ENCODE measurements around the gene BSG. TPM values are rescaled to one million over a fixed set of nuclear protein-coding genes. Genes with fewer than 3 reads are reported as not detected.
"Not testable (repeated sequence)": the region's sequence is repeated elsewhere in the genome, so short reads cannot be mapped to it uniquely, and the experiment has no call there.

BSG gene
- total RNA-seq, 1 donor: 191 TPM

DNA sequence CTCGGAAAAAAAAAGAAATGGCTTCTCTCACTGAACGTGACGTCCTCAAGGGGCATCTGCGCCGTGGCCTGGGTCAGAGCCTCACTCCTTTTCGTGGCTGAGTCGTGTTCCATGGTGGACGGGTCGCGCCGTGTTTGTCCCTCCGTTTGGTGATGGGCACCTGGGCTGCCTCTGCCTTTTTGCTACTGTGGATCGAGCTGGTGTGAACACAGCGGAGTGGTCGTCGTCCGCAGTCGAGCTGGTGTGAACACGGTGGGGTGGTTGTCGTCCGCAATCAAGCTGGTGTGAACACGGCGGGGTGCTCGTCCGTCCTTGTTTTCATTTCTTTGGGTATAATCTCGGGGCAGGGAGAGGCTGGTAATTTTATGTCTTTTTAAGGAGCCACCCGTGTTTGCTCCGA lies 28.9 kb downstream of the BSG start:
- no peak overlapping the region for H3K4me3 ChIP-seq (ENCODE audit: low read depth, low read length)
- TF ChIP-seq, protein P1, sequence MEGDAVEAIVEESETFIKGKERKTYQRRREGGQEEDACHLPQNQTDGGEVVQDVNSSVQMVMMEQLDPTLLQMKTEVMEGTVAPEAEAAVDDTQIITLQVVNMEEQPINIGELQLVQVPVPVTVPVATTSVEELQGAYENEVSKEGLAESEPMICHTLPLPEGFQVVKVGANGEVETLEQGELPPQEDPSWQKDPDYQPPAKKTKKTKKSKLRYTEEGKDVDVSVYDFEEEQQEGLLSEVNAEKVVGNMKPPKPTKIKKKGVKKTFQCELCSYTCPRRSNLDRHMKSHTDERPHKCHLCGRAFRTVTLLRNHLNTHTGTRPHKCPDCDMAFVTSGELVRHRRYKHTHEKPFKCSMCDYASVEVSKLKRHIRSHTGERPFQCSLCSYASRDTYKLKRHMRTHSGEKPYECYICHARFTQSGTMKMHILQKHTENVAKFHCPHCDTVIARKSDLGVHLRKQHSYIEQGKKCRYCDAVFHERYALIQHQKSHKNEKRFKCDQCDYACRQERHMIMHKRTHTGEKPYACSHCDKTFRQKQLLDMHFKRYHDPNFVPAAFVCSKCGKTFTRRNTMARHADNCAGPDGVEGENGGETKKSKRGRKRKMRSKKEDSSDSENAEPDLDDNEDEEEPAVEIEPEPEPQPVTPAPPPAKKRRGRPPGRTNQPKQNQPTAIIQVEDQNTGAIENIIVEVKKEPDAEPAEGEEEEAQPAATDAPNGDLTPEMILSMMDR (IDR thresholded peaks at IDR 0.05; ENCODE audit: insufficient read depth, low read depth, low read length): no peak
- DNase-seq (ENCODE audit: low read depth): no peak

DNA sequence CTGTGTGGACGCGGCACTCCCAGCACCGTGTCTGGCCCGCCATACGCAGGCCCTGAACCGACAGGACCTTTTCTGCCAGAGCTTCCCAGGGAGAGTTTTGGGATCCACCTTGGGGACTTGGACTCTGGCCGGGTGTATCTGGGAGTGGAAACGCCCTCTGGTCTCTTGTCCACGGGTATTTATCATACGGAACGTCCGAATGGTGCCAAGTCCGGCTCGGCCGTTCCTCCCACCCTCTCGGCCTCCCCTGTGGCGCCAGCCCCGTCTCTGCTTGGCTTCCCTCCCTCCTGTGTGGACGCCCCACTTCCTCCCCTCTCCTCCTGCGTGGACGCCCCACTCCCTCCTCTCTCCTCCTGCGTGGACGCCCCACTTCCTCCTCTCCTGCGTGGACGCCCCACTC lies 29.4 kb downstream of the BSG start:
- H3K4me3 ChIP-seq (ENCODE audit: low read depth, low read length): no peak overlapping the region
- DNase-seq (ENCODE audit: low read depth): no peak
- TF ChIP-seq, protein P1 (IDR thresholded peaks at IDR 0.05; ENCODE audit: insufficient read depth, low read depth, low read length): no peak

DNA sequence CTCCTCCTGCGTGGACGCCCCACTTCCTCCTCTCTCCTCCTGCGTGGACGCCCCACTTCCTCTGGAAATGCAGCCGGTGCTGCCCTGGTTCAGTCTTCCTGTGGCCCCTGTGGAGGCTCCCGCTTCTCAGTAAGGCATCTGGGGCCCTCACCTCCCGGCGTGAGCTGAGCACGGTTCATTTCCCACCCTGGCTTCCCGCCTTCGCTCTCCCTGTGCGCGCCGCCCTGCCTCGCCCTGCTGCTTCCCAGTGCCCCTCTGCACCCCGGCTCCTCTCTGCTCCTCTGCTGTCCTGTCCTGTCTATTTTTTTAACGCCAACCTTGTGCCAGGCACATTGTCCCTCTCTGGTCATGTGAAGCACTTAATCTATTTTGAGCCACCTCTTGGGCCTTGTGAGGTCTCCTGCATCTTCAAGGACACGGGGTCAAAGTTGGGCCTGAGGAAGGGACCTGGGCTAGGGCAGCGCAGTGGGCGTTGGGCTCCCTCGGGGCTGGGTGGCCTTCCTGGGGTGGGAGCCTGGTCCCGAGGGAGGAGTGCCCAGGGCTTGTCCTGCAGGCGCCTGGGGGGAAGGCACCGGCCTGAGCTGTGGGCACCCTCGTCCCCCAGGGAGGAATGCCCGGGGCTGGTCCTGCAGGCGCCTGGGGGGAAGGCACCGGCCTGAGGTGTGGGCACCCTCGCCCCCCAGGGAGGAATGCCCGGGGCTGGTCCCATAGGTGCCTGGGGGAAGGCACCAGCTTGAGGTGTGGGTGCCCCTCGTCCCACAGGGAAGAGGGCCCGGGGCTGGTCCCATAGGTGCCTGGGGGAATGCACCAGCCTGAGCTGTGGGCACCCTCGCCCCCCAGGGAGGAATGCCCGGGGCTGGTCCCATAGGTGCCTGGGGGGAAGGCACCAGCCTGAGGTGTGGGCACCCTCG lies 30.2 kb downstream of the BSG start:
- no peak overlapping the region for H3K4me3 ChIP-seq (ENCODE audit: low read depth, low read length)
- no peak for DNase-seq (ENCODE audit: low read depth)
- TF ChIP-seq, protein P1 (IDR thresholded peaks at IDR 0.05; ENCODE audit: insufficient read depth, low read depth, low read length): no peak

DNA sequence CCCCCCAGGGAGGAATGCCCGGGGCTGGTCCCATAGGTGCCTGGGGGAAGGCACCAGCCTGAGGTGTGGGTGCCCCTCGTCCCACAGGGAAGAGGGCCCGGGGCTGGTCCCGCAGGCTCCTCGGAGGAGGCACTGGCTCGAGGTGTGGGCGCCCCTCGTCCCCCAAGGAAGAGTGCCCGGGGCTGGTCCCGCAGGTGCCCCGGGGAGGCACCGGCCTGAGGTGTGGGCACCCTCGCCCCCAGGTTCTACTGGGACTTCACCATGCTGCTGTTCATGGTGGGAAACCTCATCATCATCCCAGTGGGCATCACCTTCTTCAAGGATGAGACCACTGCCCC lies 30.9 kb downstream of the BSG start:
- H3K4me3 ChIP-seq (ENCODE audit: low read depth, low read length); DNase-seq (ENCODE audit: low read depth): not testable (repeated sequence)

DNA sequence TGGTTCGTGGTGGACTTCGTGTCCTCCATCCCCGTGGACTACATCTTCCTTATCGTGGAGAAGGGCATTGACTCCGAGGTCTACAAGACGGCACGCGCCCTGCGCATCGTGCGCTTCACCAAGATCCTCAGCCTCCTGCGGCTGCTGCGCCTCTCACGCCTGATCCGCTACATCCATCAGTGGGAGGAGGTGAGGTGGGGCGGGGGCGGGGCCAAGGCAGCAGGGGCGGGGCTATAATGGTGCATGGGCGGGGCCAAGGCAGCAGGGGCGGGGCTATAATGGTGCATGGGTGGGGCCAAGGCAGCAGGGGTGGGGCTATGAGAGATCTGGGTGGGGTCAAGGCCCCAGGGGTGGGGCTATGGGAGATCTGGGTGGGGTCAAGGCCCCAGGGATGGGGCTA lies 31.4 kb downstream of the BSG start:
- not testable (repeated sequence) for DNase-seq (ENCODE audit: low read depth); H3K4me3 ChIP-seq (ENCODE audit: low read depth, low read length)

DNA sequence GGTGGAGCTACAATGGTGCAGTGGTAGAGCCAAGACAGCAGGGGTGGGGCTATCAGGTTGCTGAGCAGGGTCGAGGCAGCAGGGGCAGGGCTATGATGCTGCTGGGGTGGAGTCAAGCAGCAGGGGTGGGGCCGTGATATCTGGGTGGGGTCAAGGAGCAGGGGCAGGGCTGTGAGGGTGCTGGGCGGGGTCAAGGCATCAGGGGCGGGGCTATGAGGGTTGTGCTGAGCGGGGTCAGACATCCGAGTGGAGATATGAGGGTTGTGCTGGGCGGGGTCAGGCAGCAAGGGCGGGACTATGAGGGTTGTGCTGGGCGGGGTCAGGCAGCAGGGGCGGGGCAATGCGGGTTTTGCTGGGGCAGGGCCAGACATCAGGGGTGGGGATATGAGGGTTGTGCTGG lies 32.0 kb downstream of the BSG start:
- no peak overlapping the region for H3K4me3 ChIP-seq (ENCODE audit: low read depth, low read length)
- TF ChIP-seq, protein P1 (IDR thresholded peaks at IDR 0.05; ENCODE audit: insufficient read depth, low read depth, low read length): no peak
- no peak for DNase-seq (ENCODE audit: low read depth)

DNA sequence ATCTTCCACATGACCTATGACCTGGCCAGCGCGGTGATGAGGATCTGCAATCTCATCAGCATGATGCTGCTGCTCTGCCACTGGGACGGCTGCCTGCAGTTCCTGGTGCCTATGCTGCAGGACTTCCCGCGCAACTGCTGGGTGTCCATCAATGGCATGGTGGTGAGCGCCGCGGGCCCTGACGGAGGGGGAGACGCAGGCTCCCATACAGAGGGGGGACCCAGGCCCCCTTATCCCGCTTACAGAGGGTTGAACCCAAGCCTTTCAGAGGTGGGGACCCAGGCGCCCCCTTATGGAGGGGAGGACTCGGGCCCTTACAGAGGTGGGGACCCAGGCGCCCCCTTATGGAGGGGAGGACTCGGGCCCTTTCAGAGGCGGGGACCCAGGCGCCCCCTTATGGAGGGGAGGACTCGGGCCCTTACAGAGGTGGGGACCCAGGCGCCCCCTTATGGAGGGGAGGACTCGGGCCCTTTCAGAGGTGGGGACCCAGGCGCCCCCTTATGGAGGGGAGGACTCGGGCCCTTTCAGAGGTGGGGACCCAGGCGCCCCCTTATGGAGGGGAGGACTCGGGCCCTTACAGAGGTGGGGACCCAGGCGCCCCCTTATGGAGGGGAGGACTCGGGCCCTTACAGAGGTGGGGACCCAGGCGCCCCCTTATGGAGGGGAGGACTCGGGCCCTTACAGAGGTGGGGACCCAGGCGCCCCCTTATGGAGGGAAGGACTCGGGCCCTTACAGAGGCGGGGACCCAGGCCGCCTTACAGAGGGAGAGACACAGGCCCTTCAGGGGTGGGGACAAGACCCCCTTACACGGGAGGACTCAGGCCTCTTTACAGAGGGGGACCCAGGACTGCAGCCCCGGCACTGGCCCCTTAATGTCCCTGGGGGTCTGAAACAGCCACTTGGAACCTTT lies 32.9 kb downstream of the BSG start:
- not testable (repeated sequence) for DNase-seq (ENCODE audit: low read depth); H3K4me3 ChIP-seq (ENCODE audit: low read depth, low read length)

DNA sequence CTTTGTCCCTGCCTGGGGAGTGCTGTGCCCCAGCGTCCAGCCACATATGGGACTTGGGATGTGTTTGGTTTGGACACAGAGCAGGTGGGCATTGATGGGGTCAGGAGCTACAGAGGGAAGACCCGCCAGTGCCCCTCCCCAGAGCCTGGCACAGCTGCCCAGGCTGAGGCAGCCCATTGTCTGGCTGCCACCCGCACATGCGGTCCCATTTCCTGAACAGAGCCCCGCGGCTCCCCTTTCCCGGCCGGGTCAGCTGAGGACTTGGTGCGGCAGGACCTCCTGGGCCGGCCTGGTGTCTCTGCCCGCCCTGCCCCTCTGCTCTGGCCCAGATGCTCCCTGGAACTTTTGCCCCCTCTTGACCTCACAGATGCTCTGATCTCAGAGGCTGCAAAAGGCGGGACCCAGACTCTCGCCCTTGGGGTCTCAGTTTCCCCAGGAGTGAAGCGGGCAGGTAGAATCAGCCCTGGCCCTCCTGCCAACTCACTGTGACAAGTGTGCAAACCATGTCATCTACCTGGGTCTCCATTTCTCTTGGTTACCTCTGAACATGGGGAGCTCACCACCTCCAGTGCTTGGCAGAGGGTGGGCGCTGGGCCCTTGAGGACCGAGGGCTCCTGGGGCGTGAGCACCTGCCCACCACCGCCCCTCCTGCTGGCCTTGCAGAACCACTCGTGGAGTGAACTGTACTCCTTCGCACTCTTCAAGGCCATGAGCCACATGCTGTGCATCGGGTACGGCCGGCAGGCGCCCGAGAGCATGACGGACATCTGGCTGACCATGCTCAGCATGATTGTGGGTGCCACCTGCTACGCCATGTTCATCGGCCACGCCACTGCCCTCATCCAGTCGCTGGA lies 35.1 kb downstream of the BSG start:
- TF ChIP-seq, protein P1 (IDR thresholded peaks at IDR 0.05; ENCODE audit: insufficient read depth, low read depth, low read length): no peak
- no peak overlapping the region for H3K4me3 ChIP-seq (ENCODE audit: low read depth, low read length)
- no peak for DNase-seq (ENCODE audit: low read depth)
